CD4-positive, alpha-beta T cell treated with Interleukin-17A for 1 hour (primary cell): ENCODE measurements around the gene CREB5.

Experiments used
- DNase-seq: peaks from one replicate; pipeline ENCODE4 v3.0.0-alpha.2; 2020

The CREB5 gene

DNA sequence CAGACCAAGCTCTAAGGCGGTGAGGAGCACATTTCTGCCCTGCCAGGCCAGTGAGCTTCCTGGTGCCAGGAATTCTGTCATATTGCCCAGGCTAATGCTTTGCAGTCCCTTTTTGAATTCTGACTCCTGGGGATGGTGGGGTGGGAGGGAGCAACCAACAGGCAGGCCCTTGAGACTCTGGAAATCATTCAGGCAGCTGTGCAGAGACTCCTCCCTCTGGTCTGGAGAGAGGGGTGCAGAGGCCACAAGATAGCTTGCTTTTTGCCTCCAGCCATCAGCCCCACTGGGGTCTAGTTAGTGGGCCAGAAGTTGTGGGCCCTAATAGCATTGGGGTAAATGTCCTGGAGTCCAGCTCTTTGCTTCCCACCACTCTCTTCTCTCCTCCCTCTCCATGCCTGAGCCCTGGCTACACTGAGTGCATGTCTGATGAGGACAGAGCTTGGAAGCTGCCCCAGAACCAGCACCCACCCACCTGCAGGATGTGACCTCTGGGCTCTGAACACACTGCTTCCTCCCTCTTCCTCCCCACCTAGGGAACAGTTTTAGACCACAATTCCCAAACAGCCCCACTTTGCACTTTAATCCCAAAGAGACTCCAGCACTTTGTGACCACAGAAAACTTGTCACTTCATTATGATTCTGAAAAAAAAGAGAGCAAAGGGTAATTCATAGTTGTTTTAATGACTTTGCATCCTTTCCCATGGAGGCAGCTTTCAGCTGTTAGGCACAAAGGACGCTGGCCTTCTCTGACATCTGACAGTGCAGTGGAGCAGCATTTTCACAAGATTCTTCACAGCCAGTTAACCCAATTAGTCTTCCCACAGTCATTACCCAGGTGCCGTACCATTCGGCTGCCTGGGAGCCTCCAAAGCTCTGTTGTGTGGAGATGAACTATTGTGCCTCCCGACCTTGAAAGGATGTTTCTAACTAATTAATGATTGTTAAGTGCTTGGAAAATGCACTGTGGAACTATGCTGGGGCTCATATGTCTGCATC, 283.3 kb downstream of the CREB5 start:
- DNase-seq, result no peak

DNA sequence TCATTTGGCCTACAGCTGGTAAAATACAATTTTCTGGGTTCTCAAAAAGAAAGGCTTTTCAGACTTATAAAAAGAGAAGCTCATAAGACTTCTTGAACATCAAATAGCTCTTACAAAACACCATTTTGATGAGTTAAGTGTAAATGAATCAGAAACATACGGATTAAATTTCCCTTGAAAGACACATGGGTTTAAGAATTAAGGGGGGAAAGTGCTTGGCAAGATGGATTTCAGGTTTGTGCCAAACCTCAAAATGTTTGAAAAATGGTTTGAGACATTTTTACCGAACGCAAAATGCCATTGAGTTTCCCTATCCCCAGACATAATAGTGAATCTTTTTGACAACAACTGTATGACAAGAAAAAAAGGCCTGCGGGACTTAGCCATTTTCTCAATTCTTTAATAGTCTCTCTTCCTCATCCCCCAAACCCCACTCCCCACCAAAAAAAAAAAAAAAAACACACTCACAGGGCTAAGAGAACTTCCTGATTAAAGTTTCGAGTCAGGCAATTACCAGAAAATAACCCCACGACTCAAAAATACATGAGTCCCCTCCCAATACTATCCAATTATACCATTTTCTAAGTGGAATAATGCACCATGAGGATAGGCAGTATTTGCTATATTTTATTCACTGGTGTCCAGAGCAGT, 285.7 kb downstream of the CREB5 start:
- no peak for DNase-seq

DNA sequence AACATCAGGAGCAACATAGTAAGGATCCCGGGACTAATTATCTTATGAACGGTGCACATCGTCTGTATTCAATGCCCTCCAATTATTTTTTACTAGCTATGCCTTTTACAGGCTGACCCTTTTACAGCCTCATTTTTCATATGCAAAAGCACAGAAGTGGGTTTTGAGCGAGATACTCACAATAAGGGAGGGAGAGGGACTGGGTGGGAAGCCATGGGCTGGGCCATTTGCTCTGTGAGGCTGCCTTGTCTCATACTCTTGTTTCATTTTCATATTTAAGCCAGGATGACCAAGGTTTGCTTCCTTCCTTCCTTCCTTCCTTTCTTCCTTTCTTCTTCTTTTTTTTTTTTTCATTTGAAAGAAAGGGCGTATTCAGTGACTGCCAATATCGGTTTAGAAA, 286.5 kb downstream of the CREB5 start:
- no peak for DNase-seq

DNA sequence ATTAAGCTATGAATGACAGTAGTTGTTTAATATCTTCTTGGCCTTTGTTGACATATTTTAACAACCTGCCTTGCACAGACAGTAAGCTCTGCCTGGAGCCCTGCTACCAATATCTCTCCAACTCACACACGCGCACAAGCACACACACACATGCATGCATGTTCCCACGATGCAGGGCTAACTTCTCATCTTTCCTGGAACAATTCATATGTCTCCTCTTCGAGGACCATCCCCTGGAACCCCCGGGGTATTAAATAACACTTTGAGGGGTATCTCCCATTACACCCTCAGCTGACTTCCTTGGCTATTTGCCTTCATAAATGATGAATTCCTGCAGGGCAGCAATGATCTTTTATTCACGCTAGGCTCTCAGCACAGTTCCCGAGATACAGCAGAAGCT, 287.8 kb downstream of the CREB5 start:
- DNase-seq, result no peak

DNA sequence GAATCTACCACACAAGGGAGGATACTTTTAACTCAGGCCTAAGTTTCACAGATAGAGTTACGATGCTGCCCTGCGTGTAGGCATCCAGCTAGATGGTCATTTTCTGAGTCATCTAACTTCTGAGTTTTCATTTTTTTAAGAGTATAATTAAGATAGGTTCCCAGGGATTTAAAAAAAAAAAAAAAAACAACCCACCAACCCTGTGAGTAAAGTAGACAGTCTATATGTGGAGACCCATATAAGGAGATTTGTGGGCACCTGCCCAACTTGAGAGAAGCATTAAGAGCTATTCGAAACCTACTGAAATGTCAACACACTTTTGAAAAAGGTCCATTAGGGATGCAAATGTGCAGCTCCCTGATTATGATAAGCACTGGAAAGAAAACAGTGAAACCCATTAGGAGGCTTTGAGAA, 288.5 kb downstream of the CREB5 start:
- DNase-seq, result no peak

DNA sequence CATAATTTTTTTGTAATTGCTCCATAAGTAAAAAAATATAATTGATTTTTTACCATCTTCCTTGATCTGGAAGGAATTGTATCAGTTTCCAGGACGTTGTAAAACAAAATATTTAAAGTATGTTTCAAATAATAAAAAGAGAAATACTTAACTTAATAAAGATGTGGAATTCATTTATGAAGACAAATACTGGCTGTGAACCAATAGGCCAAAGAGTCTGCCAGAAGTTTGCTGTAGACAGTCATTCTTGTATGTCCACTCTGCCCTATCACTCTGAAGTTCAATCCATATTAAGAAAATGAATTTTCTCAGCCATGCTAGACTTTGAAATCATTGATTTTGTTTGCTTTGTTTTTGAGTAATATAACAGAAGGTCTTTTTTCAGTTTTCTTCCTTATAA, 289.4 kb downstream of the CREB5 start:
- no peak for DNase-seq

DNA sequence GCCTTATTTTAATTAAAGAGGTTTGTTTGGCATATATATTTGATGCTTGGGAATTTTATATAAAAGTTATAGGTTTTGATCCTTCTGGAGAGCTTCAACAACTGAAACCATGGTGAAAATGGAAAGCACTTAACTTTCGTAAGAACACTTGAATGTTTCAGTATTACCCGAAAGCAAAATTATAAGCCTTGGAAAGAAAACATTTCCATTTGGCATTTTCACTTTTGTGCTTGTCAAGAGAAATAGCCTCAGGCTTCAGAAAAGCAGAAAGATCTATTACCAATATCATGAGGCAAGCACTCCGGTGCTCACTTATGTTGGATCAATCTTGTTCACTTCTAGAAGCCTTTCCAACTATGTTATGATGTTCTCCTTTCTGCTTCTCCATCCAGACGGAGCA, 289.9 kb downstream of the CREB5 start:
- DNase-seq, result no peak

DNA sequence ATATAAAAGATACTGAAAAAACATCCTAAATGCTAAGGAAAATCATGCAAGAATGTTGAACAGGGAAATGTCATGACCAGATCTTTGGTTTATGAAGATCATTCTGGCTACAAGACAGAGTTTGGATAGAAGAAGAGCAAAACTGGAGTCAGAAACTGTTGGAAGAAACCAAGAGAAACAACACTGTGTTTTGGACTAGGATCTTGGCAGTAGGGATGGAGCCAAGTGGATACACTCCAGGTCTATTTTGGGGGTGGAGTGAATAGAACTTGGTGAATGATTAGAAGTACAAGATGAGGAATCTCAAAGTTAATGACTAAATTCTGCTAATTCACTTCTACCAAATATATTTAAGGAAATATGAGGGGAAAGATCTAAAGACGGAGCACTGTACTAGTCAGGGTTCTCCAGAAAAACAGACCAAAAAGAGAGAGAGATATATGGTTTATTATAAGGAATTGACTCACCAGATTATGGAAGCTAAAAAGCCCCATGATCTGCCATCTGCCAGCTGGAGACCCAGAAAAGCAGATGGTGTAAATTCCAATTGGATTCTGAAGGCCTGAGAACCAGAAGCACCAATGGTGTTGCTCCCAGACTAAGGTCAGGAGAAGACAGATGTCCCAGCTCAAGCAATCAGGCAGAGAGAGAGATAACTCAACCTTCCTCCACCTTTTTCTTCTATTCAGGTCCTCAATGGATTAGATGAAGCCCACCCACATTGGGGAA, 290.9 kb downstream of the CREB5 start:
- DNase-seq, result no peak

DNA sequence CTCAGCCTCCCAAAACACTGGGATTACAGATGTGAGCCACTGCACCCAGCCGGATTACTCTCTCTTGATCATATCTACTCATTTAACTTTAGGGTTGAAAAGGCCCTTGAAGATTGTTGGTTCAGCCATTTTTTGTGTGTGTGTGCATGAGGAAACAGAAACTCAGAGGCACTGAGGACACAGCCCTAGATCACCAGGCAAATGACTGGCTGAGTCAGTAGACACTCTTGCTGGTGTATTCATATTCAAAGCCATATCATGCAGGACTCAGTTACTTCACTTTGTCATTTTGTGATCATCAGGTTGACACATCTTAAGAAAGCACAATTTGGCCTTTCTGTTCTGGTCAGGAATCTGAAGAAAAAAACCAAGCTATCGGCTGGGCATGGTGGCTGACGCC, 292.4 kb downstream of the CREB5 start:
- no peak for DNase-seq

DNA sequence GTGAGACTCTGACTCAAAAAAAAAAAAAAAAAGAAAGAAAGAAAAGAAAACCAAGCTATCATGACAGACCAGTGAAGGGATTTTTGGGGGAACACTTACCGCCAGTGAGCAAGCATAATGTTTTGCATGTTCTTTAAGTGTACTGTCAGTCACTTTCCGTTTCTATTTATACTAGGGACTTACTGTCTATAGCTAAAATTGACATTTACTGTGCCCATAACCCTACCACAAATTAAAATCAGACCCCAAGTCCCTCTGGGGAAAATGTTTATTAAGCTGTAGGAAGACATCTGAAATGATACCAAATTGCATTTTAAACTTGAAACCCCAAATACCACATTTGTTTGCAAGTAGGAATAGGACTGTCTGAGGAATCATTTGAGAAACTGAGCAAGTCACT, 293.0 kb downstream of the CREB5 start:
- no peak for DNase-seq

DNA sequence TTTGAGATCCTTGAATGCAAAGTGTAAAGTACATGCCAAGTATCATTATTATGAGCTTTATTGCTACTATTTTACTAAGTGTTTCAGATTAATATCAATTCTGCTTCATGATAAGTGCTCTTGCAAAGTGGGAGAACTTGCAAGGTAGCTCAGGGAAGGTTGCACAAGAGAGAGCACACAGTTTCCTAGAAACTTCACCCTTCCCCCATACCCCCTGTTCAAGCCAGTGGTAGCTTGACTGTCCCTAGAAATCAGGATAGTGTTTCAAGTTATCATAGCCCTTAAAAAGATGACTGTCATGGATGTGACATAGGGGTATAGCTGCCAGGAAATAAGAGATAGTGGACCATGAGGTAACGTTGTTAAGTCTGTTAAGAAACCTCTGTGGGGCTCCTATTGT, 294.3 kb downstream of the CREB5 start:
- DNase-seq, result no peak

DNA sequence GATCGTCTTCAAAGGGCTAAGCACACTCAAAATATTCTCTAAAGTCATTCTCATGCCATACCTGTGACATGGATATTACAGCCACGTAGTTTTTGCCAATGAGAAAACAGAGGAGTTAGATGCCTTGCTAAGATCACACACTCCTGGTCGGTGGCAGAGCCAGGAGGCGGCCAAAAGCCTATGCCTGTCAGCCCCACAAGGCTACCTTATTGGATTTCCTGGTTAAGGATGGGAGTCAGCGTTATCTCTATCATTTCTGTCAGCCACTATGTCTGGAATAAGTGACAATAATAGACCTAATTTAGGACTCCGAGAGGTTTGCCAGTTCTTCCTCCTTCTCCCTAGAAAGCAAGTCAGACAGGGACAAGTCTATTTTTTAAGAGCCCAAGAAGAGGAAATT, 295.0 kb downstream of the CREB5 start:
- no peak for DNase-seq

DNA sequence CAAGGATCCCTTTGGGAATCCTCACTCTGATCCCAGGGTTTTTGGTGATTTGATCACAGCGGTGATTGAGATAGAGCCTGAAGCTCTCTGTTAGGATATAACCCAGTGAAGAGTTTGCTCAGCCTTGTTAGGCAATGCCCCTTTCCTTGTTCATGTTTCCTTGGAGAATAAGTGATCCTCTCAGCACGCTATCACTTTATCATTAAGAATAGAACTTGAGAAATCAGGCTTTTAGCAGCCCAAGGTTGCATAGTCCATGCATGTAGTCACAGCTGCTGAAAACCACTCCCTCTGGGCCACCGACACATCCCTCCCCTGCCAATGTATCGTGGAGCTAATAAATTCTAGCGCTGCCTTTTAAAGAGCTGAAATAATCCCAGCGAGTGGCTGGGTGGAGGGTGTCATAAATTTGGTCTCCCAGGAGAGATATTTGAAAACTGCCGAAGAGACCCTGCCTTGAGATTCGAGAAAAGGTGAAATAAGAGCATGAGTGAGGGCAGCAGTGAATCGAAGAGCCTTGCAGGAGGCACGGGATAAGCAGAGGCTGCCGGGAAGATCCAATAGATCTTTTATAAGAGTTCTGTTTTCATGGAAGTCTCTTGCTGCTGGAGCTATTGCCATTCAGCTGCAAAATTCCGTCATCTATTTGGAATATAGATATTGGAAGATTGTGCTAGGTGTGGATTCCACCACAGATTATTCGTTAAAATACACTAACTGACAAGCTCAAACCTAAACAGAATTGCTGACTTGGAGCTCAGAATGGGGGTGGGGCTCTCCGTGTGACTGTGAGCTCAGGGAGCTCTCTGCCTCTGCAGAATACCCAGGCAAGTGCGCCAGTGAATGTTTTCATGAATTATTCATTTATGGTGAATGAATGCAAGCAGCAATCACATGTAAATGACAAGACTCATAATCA, 296.0 kb downstream of the CREB5 start:
- DNase-seq, result no peak

DNA sequence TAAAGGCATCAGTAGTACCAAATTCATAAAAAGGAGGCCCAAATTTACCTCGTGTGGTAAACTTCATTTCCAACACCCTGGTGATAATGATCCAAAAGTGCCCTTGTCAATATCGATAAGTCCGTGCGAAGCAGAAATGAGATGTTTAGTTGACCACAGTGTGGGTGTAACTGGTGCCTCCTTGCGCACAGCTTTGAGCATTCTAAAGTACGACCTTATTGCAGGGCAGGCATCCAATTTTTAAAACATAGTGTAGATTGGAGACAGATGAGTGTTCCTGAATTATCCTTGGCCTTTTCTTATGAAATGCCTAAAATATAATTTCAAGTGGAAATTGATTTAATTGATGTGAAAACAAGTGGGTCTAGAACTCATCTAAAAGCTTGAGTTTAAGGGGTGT, 297.4 kb downstream of the CREB5 start:
- no peak for DNase-seq

DNA sequence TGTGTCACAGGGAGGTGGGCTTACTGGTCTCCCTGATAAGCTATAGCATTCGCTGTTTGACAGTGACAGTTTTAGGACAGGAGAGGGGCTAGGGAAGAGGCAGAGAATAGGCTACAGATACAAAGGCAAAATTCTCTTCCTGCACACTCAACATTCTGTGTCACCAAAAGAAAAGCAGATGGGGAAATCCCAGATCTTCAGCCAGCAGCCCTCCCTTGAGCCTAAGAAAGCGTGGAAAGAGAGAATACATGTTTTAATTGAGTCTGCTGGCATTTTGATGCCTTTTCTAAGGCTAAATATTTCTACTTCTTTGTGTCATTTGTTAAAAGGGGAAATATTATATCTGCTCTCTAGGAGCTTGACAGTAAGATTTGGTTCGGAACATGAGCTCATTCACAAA, 298.8 kb downstream of the CREB5 start:
- DNase-seq, result no peak

DNA sequence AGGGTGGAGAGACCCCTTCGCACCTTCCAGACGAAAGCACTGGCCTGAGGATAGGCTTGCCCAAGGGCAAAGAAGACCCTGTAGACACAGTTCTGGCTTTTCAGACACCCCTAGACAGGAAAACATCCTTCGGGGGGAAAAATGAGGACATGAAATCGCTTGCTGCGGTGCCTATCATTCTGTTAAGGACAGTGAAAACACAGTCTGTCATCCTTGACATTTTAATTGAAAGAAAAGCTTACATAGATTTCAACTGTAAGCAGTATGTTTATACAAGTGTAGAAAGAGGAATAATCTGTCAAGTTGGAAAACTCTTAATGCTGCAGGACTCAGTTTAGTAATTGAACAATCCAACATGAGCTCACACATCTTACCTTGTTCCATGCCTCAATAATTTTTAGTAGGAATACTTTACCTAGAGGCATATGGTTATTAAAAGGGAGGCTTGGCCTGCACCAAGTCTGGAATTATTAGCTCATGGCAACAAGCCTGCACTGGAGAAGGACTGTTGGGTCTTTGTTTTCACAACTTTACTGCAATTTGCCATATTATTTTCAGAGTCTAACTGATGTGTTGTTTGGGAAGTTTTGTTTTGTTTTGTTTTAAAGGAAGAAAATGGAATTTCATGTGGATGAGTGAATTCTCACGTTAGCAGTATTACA, 302.3 kb downstream of the CREB5 start:
- DNase-seq, result no peak

DNA sequence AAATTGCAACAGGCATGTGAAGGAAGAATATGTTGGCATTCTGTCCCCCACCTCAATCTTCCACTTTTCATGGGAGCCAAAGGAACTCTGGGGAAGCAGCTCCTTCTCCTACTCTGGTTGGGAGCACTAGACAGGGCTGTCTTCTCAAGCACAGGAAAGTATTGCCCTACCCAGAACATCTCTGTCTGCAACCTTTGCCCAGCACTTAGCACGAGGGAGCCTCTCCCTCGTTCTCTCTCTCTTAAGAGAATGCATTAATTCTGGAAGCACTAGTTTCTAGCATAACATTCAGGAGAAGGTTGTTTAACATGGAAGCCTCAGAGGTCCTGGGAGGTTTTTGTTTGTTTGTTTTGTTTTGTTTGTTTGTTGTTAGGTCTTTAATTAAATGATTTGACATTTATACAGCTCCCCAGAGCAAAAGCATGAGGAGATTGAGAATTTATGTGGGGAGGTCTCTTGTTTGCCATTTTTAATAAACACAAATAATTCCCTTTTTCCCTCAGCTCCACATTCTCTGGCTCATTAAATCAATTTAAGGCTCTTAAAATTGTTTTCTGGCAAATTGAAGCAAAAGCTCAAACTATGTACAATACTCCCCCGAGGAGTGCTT, 305.2 kb downstream of the CREB5 start:
- DNase-seq, result no peak

DNA sequence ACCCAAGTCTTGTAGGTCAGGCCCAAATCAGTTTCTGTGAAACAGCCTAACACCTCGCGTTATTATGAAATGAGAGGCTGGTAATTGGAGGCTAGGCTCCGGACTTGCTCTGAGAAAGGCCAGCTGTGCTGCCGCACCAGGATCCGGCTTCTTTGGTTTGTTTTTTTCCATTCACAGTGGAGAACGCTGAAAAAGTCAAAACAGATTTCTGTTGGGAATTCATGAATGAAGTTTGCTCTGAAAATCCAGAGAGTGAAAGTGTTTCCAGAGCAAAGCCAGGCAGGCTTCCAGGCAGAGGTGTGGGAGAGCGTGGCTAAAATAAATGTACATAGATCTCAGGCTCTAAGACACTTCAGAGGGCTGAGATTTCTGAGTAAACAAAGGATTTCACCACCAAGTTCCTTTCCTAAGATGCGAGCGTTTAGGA, 305.8 kb downstream of the CREB5 start:
- no peak for DNase-seq

DNA sequence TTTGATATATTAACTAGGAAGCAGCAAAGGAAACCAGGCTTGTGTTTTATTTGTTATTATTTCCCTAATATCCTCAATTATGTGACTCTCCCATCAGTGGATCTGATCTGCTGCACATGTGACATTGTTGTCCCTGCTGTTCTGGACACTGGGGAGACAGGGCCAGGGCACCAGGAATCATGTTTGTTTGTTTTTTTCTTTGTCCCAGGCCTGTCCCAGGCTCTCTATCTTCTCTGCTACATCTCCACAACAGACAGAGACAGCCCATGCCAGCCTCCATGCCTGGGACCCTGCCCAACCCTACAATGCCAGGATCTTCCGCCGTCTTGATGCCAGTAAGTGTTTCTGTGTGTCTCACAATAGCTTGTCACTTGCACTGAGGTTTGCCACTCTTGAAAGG, 306.2 kb downstream of the CREB5 start:
- DNase-seq, result no peak

DNA sequence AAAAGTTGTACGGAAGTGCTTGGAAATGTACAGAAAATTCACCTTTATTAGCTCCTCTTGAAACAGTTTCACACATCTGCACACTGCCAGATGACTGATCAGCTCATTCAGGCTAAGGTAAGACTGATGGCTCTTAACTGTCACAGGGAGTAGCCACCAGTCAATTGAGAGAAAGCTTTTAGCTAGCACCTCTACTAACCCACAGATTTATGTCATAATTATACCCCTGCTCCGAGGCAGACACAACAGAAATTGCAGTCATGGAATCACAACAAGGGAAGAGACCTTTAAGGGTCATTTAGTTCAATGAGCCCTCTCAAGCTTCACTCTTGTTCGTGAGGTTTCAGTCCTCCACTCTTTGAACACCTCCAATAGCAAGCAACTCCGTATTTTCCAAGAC, 310.4 kb downstream of the CREB5 start:
- no peak for DNase-seq

DNA sequence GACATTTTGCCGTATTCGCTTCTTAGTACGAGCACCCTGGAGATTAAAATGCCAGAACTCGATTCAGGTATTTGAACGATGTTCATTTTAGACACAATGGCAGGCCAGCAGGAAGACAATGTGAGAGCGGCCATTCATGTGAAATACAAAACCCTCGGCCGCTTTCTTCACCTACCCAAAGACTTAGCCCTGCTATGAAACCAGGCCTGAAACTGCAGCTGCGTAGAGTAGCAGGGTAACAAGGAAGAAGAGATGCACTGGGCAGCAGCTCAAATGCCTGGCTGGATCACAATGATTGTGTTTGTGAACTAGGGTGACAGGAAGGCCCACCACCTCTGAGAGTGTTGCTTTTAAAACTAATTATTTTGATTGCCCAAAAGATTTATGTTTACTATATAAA, 311.0 kb downstream of the CREB5 start:
- no peak for DNase-seq

DNA sequence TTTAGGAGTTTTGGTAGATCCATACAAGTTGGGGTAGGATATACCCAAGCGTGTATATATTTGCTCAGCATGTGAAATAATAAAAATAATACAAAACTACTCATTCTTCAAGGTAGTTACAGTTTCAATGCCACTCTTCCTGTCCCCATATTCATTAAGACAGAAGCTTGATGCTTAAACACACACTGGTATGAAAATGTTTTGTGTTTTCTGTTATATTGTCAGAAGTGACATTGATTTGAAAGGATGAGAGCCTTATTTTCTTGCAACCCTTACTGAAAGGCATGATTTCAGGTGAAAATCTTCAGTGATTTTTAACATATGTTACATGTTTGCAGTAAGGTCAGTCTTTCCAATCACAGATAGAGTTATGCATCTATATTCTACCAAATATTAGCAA, 312.2 kb downstream of the CREB5 start:
- no peak for DNase-seq
